HCT116 (cell line): ENCODE measurements around the gene DYNLRB1. TPM values are rescaled to one million over a fixed set of nuclear protein-coding genes. Genes with fewer than 3 reads are reported as not detected.

Experiments used
- ATAC-seq: fragments of 200-7000 bp; cut with Tn5 transposase; 2 replicates; pipeline ENCODE4 v1.9.1; 2020; ENCODE audit warnings: mild to moderate bottlenecking, moderate library complexity
- BruUV-seq: library from RNA; stranded (reverse); fragments of 400-500 nt; replicated peaks from 2 replicates; lab custom pipeline; 2021; lab: Mats Ljungman, UMichigan
- CTCF ChIA-PET: fragments of 300-600 bp; sonication (Branson Sonifier 250); formaldehyde crosslinking; loops from one replicate; lab custom pipeline; 2021; ENCODE audit warnings: antibody characterized with exemption; lab: Charles Lee
- POLR2A ChIA-PET: fragments of 300-600, 350-600 bp; sonication (Branson Sonifier 250); formaldehyde crosslinking; loops from one replicate; lab custom pipeline; 2021; ENCODE audit warnings: antibody characterized with exemption; lab: Charles Lee
- RAD21 ChIA-PET, 2 experiments: fragments of 300-600 bp; sonication (Branson Sonifier 250); formaldehyde crosslinking; loops; one replicate each; lab custom pipeline; 2023; ENCODE audit warnings: low total read pairs in 2 of 2; ENCODE audit not compliant: uncharacterized antibody in 2 of 2, unreplicated experiment in 2 of 2, low non-redundant PET in 1 of 2; lab: Charles Lee
- DNase-seq: peaks from one replicate; pipeline ENCODE4 v3.0.0-alpha.2; 2010; ENCODE audit warnings: low read depth, low spot score
- H2AFZ ChIP-seq: fragments of 200-600 bp; shearing (Covaris generic), sonication (generic); 2 replicates; pipeline ENCODE4 v1.6.1; 2017; ENCODE audit warnings: low read depth, mixed run types, mixed read lengths, antibody characterized with exemption, low read length; ENCODE audit not compliant: poor library complexity, severe bottlenecking
- H3K27ac ChIP-seq: 2 replicates; pipeline ENCODE4 v1.5.1; 2012; ENCODE audit warnings: low read depth, low read length
- H3K27me3 ChIP-seq: fragments of 200-600 bp; sonication (generic); 2 replicates; pipeline ENCODE4 v1.6.1; 2016; ENCODE audit warnings: mixed run types, low read length, mixed read lengths; ENCODE audit not compliant: insufficient read depth
- H3K36me3 ChIP-seq, 2 experiments: fragments of 200-500 bp in 1 of 2; fragments of 200-600 bp in 1 of 2; sonication (Bioruptor generic) in 1 of 2; sonication (generic) in 1 of 2; 2 replicates each; pipeline versions ENCODE4 v1.5.1 to v1.6.1; 2014 to 2016; ENCODE audit warnings: low read length in 2 of 2, inconsistent platforms in 1 of 2, mixed read lengths in 1 of 2, mixed run types in 1 of 2; ENCODE audit not compliant: insufficient read depth in 2 of 2, control insufficient read depth in 1 of 2
- H3K4me1 ChIP-seq, 2 experiments: fragments of 200-600 bp in 1 of 2; sonication (generic) in 1 of 2; 2 replicates each; pipeline versions ENCODE4 v1.5.1 to v1.6.1; 2012 to 2017; ENCODE audit warnings: low read length in 2 of 2, inconsistent platforms in 1 of 2, mild to moderate bottlenecking in 1 of 2, mixed read lengths in 1 of 2, mixed run types in 1 of 2, moderate library complexity in 1 of 2; ENCODE audit not compliant: insufficient read depth in 2 of 2, control insufficient read depth in 1 of 2
- H3K4me2 ChIP-seq: fragments of 200-600 bp; sonication (generic); 2 replicates; pipeline ENCODE4 v1.6.1; 2017; ENCODE audit warnings: mixed run types, low read length, mixed read lengths
- H3K4me3 ChIP-seq, 2 experiments: fragments of 200-600 bp in 1 of 2; sonication (generic) in 1 of 2; replicated peaks in 1 of 2; 2 replicates each; pipeline ENCODE4 v1.5.1; 2011 to 2016; ENCODE audit warnings: low read length in 2 of 2, control low read depth in 1 of 2, low read depth in 1 of 2, mild to moderate bottlenecking in 1 of 2, mixed read lengths in 1 of 2, mixed run types in 1 of 2
- H3K79me2 ChIP-seq: fragments of 200-600 bp; sonication (generic); 2 replicates; pipeline ENCODE4 v1.6.1; 2017; ENCODE audit warnings: mild to moderate bottlenecking, mixed run types, low read length, moderate library complexity, mixed read lengths; ENCODE audit not compliant: insufficient read depth
- H3K9ac ChIP-seq: fragments of 200-600 bp; sonication (generic); 2 replicates; pipeline ENCODE4 v1.6.1; 2016; ENCODE audit warnings: low read length, mixed read lengths
- H3K9me2 ChIP-seq: fragments of 200-600 bp; sonication (generic), shearing (Covaris generic); 2 replicates; pipeline ENCODE4 v1.6.1; 2017; ENCODE audit warnings: mixed run types, mild to moderate bottlenecking, moderate library complexity; ENCODE audit not compliant: insufficient read depth
- H3K9me3 ChIP-seq, 2 experiments: fragments of 200-500 bp in 1 of 2; fragments of 200-600 bp in 1 of 2; sonication (Bioruptor generic) in 1 of 2; sonication (generic) in 1 of 2; 2 replicates each; pipeline ENCODE4 v1.6.1; 2014 to 2017; ENCODE audit warnings: low read length in 2 of 2, mixed read lengths in 2 of 2, inconsistent platforms in 1 of 2, low read depth in 1 of 2, mild to moderate bottlenecking in 1 of 2, mixed run types in 1 of 2, moderate library complexity in 1 of 2; ENCODE audit not compliant: control insufficient read depth in 1 of 2, insufficient read depth in 1 of 2
- H4K20me1 ChIP-seq: fragments of 200-600 bp; sonication (generic), shearing (Covaris generic); 2 replicates; pipeline ENCODE4 v1.6.1; 2017; ENCODE audit warnings: mixed run types, mild to moderate bottlenecking, moderate library complexity; ENCODE audit not compliant: insufficient read depth
- CBX3 ChIP-seq: IDR thresholded peaks from 2 replicates; pipeline ENCODE4 v1.6.1; 2012; ENCODE audit warnings: low read depth
- CTCF ChIP-seq, 3 experiments: fragments of 200-600 bp in 1 of 3; sonication (generic) in 1 of 3; IDR thresholded peaks in 2 of 3; conservative IDR thresholded peaks in 1 of 3; 2 replicates each; pipeline ENCODE4 v1.5.1; 2012 to 2017; ENCODE audit warnings: low read depth in 2 of 3, low read length in 2 of 3, antibody characterized with exemption in 1 of 3, borderline replicate concordance in 1 of 3, control low read depth in 1 of 3, mild to moderate bottlenecking in 1 of 3, mixed read lengths in 1 of 3, mixed run types in 1 of 3, moderate library complexity in 1 of 3; ENCODE audit not compliant: insufficient read depth in 1 of 3
- EGR1 ChIP-seq: IDR thresholded peaks from 2 replicates; pipeline ENCODE4 v1.6.1; 2012; ENCODE audit warnings: low read depth
- EZH2 ChIP-seq: fragments of 200-600 bp; sonication (generic); IDR thresholded peaks from 2 replicates; pipeline ENCODE4 v1.6.1; 2017; ENCODE audit warnings: antibody characterized with exemption, mixed run types
- EZH2phosphoT487 ChIP-seq: fragments of 200-600 bp; IDR thresholded peaks from 2 replicates; pipeline ENCODE4 v1.6.1; 2018; ENCODE audit warnings: antibody characterized with exemption, borderline replicate concordance
- FOSL1 ChIP-seq: IDR thresholded peaks from 2 replicates; pipeline ENCODE4 v1.6.1; 2012; ENCODE audit warnings: low read depth
- JUND ChIP-seq: IDR thresholded peaks from 2 replicates; pipeline ENCODE4 v1.6.1; 2012
- MAX ChIP-seq: IDR thresholded peaks from 2 replicates; pipeline ENCODE4 v1.6.1; 2012
- POLR2A ChIP-seq: IDR thresholded peaks from 2 replicates; pipeline ENCODE4 v1.7.0; 2011; ENCODE audit warnings: borderline replicate concordance; ENCODE audit not compliant: insufficient read depth, insufficient read length; ENCODE audit errors: extremely low read depth
- POLR2AphosphoS5 ChIP-seq: IDR thresholded peaks from 2 replicates; pipeline ENCODE4 v1.6.1; 2011; ENCODE audit warnings: mild to moderate bottlenecking, low read depth, low read length, moderate library complexity
- RAD21 ChIP-seq: IDR thresholded peaks from 2 replicates; pipeline ENCODE4 v1.6.1; 2012; ENCODE audit warnings: low read depth, mild to moderate bottlenecking
- REST ChIP-seq: IDR thresholded peaks from 2 replicates; pipeline ENCODE4 v1.6.1; 2012; ENCODE audit warnings: low read depth
- SIN3A ChIP-seq: IDR thresholded peaks from 2 replicates; pipeline ENCODE4 v1.6.1; 2012; ENCODE audit warnings: low read depth
- SRF ChIP-seq: IDR thresholded peaks from 2 replicates; pipeline ENCODE4 v1.6.1; 2012; ENCODE audit warnings: low read depth
- TCF7L2 ChIP-seq: IDR thresholded peaks from 2 replicates; pipeline ENCODE4 v1.7.0; 2011; ENCODE audit warnings: borderline replicate concordance, inconsistent platforms; ENCODE audit not compliant: insufficient read depth, insufficient read length; ENCODE audit errors: extremely low read depth
- YY1 ChIP-seq: IDR thresholded peaks from 2 replicates; pipeline ENCODE4 v1.6.1; 2011; ENCODE audit warnings: low read length, low read depth, moderate library complexity, mild to moderate bottlenecking; ENCODE audit not compliant: insufficient replicate concordance; ENCODE audit errors: extremely low read depth
- ZBTB33 ChIP-seq: IDR thresholded peaks from 2 replicates; pipeline ENCODE4 v1.6.1; 2011; ENCODE audit warnings: mild to moderate bottlenecking, low read length, moderate library complexity; ENCODE audit not compliant: insufficient replicate concordance; ENCODE audit errors: extremely low read depth
- ZFX ChIP-seq: fragments of 450-650 bp; IDR thresholded peaks from 2 replicates; pipeline ENCODE4 v1.6.1; 2017
- ZNF274 ChIP-seq: fragments of 200-500 bp; sonication (Bioruptor generic); IDR thresholded peaks from 2 replicates; pipeline ENCODE4 v1.6.1; 2014; ENCODE audit warnings: mild to moderate bottlenecking, low read depth, low read length, inconsistent platforms
- intact Hi-C: fragments of 100-400 bp; cut with micrococcal nuclease; formaldehyde crosslinking; loops from 2 replicates; pipeline ENCODE4 v1.10.0; 2022
- total RNA-seq: library from RNA; stranded (reverse); gene quantifications from one replicate; pipeline ENCODE4 v1.2.1, GENCODE V29; 2021; ENCODE audit not compliant: unreplicated experiment

DYNLRB1 gene
- total RNA-seq, 1 experiment from 2014 or later = 106 TPM

- peaks cover 30 to 44% of the 10 kb centered on the region in 2 experiments for H3K4me1 ChIP-seq
- ATAC-seq (no peak), DNase-seq (no peak)
- H3K9me3 ChIP-seq = no peaks in the 10 kb centered on the region
- peak overlapping the region; percentile 78 for H3K27ac ChIP-seq
- H3K4me2 ChIP-seq = peak overlapping the region; percentile 73
- peaks cover 10 to 36% of the 10 kb centered on the region in 2 experiments for H3K36me3 ChIP-seq
- peak overlapping the region; percentile 59 for H3K9ac ChIP-seq
- ChIA-PET RAD21 (interaction anchor here in 1 of 2 experiments (0.8 kb wide), 1 partner anchor 214 kb away, joined by 3 read pairs; no protein-coding TSS in a partner anchor), CTCF (interaction anchor here (6.0 kb wide), 1 partner anchor 214 kb away, joined by 127 read pairs; no protein-coding TSS in a partner anchor), POLR2A (no interaction called here)
- H3K9me2 ChIP-seq = no peaks in the 10 kb centered on the region
- no peaks in the 10 kb centered on the region; the same call in 1 of the 2 replicates for H4K20me1 ChIP-seq
- H3K4me3 ChIP-seq = no peak overlapping the region
- peaks cover 56% of the 10 kb centered on the region for H3K79me2 ChIP-seq
- intact Hi-C loops = no loop called here
- no peaks in the 10 kb centered on the region for H3K27me3 ChIP-seq
- BruUV-seq = no TSS peak
- TF ChIP-seq FOSL1 = no peak
- TF ChIP-seq EZH2 = no peak
- no peak for TF ChIP-seq TCF7L2
- TF ChIP-seq POLR2AphosphoS5 = no peak
- TF ChIP-seq POLR2A = no peak
- no peak for TF ChIP-seq JUND
- no peak for TF ChIP-seq YY1
- no peak for TF ChIP-seq RAD21
- no peak for TF ChIP-seq MAX
- TF ChIP-seq SIN3A = no peak
- TF ChIP-seq ZNF274 = no peak
- TF ChIP-seq EZH2phosphoT487 = no peak
- no peak for TF ChIP-seq REST
- no peak for TF ChIP-seq SRF
- TF ChIP-seq EGR1 = no peak
- no peak for TF ChIP-seq CBX3
- no peak for TF ChIP-seq ZFX
- TF ChIP-seq CTCF (IDR thresholded peaks at IDR 0.05 in 2 of 3, conservative IDR thresholded peaks at IDR 0.05 in 1 of 3; ENCODE audit: borderline replicate concordance in 1 of 3, insufficient read depth in 1 of 3, low read depth in 2 of 3, low read length in 2 of 3) = no peak
- no peak for TF ChIP-seq ZBTB33
- no peak overlapping the region for H2AFZ ChIP-seq
Observed at GRCh38 chr20:34527016-34527415, 10.8 kb downstream of the DYNLRB1 start.
